SK-N-MC (cell line): ENCODE measurements around the gene KBTBD13.
"Not testable (repeated sequence)": the region's sequence is repeated elsewhere in the genome, so short reads cannot be mapped to it uniquely, and the experiment has no call there.

Experiments
- DNase-seq: peaks from one replicate; pipeline ENCODE4 v3.0.0-alpha.2; 2011; ENCODE audit warnings: low read depth, low spot score
- H3K27ac ChIP-seq: fragments of 200-600 bp; sonication (generic); 2 replicates; pipeline ENCODE4 v1.5.1; 2016; ENCODE audit warnings: mixed run types
- H3K36me3 ChIP-seq: fragments of 200-600 bp; sonication (generic); 2 replicates; pipeline ENCODE4 v1.6.1; 2017; ENCODE audit warnings: antibody characterized with exemption, low read length, mixed read lengths; ENCODE audit not compliant: insufficient read depth
- H3K4me3 ChIP-seq: fragments of 200-600 bp; sonication (generic); 2 replicates; pipeline ENCODE4 v1.5.1; 2016
- H3K9ac ChIP-seq: fragments of 200-600 bp; sonication (generic); 2 replicates; pipeline ENCODE4 v1.8.0; 2017; ENCODE audit warnings: mixed run types, mixed read lengths; ENCODE audit not compliant: insufficient read length
- H3K9me3 ChIP-seq: fragments of 200-600 bp; sonication (generic); 2 replicates; pipeline ENCODE4 v1.6.1; 2017; ENCODE audit warnings: low read depth, mild to moderate bottlenecking, antibody characterized with exemption, low read length, moderate library complexity, mixed read lengths
- EZH2 ChIP-seq: fragments of 200-600 bp; sonication (generic); IDR thresholded peaks from one replicate; pipeline ENCODE4 v1.6.1; 2017; ENCODE audit warnings: antibody characterized with exemption
- FOXP2 ChIP-seq: optimal IDR thresholded peaks from 2 replicates; pipeline ENCODE3; 2011; ENCODE audit warnings: mild to moderate bottlenecking, moderate library complexity; ENCODE audit not compliant: insufficient read depth; ENCODE audit errors: extremely low read length, control extremely low read depth
- POLR2AphosphoS5 ChIP-seq: IDR thresholded peaks from 2 replicates; pipeline ENCODE4 v1.6.1; 2012; ENCODE audit warnings: mild to moderate bottlenecking, low read depth, low read length, borderline replicate concordance

The KBTBD13 gene

GRCh38 chr15:65071381-65071811 is 5.2 kb upstream of the KBTBD13 start:
- H3K9me3 ChIP-seq = no peaks in the 10 kb centered on the region
- no peaks in the 10 kb centered on the region for H3K36me3 ChIP-seq
- TF ChIP-seq EZH2 = no peak
- no peak for TF ChIP-seq FOXP2
- no peak for TF ChIP-seq POLR2AphosphoS5
- no peak overlapping the region for H3K4me3 ChIP-seq
- DNase-seq = no peak
- H3K9ac ChIP-seq = no peak overlapping the region
- no peak overlapping the region for H3K27ac ChIP-seq

- no peak for DNase-seq
- no peaks in the 10 kb centered on the region for H3K36me3 ChIP-seq
- no peaks in the 10 kb centered on the region for H3K9me3 ChIP-seq
- TF ChIP-seq POLR2AphosphoS5 = no peak
- TF ChIP-seq EZH2 = no peak
- no peak for TF ChIP-seq FOXP2
- H3K9ac ChIP-seq = no peak overlapping the region
- H3K4me3 ChIP-seq = no peak overlapping the region
- no peak overlapping the region for H3K27ac ChIP-seq
Observed at GRCh38 chr15:65072027-65072426, 4.5 kb upstream of the KBTBD13 start.

GRCh38 chr15:65072617-65073016 is 3.9 kb upstream of the KBTBD13 start:
- no peak for DNase-seq
- Histone ChIP-seq H3K27ac (no peak overlapping the region), H3K9me3 (no peaks in the 10 kb centered on the region), H3K36me3 (no peaks in the 10 kb centered on the region), H3K4me3 (no peak overlapping the region), H3K9ac (no peak overlapping the region)
- TF ChIP-seq EZH2 (no peak), POLR2AphosphoS5 (no peak), FOXP2 (no peak)

- H3K9ac ChIP-seq, H3K27ac ChIP-seq, H3K4me3 ChIP-seq, H3K36me3 ChIP-seq, DNase-seq, H3K9me3 ChIP-seq: not testable (repeated sequence)
Observed at GRCh38 chr15:65074946-65075345, 1.6 kb upstream of the KBTBD13 start.

GRCh38 chr15:65075607-65076395 is 745 bp upstream of the KBTBD13 start:
- H3K4me3 ChIP-seq, H3K27ac ChIP-seq, DNase-seq, H3K36me3 ChIP-seq, H3K9me3 ChIP-seq, H3K9ac ChIP-seq: not testable (repeated sequence)

- no peak for DNase-seq
- Histone ChIP-seq H3K9me3 (no peaks in the 10 kb centered on the region), H3K4me3 (no peak overlapping the region), H3K9ac (no peak overlapping the region), H3K36me3 (no peaks in the 10 kb centered on the region), H3K27ac (no peak overlapping the region)
- TF ChIP-seq POLR2AphosphoS5 = no peak
- no peak for TF ChIP-seq FOXP2
- TF ChIP-seq EZH2 = no peak
Observed at GRCh38 chr15:65077291-65077980, 890 bp downstream of the KBTBD13 start.

GRCh38 chr15:65077981-65078352 is 1.4 kb downstream of the KBTBD13 start:
- no peak overlapping the region for H3K27ac ChIP-seq
- no peaks in the 10 kb centered on the region for H3K9me3 ChIP-seq
- H3K4me3 ChIP-seq = no peak overlapping the region
- no peaks in the 10 kb centered on the region for H3K36me3 ChIP-seq
- TF ChIP-seq FOXP2 = no peak
- TF ChIP-seq POLR2AphosphoS5 = no peak
- no peak for TF ChIP-seq EZH2
- no peak for DNase-seq
- no peak overlapping the region for H3K9ac ChIP-seq

- H3K9me3 ChIP-seq = no peaks in the 10 kb centered on the region
- no peak for TF ChIP-seq POLR2AphosphoS5
- TF ChIP-seq FOXP2 = no peak
- no peak for TF ChIP-seq EZH2
- no peak overlapping the region for H3K4me3 ChIP-seq
- H3K27ac ChIP-seq = no peak overlapping the region
- H3K36me3 ChIP-seq = no peaks in the 10 kb centered on the region
- no peak for DNase-seq
- H3K9ac ChIP-seq = no peak overlapping the region
Observed at GRCh38 chr15:65079580-65079979, 3.0 kb downstream of the KBTBD13 start.

DNA sequence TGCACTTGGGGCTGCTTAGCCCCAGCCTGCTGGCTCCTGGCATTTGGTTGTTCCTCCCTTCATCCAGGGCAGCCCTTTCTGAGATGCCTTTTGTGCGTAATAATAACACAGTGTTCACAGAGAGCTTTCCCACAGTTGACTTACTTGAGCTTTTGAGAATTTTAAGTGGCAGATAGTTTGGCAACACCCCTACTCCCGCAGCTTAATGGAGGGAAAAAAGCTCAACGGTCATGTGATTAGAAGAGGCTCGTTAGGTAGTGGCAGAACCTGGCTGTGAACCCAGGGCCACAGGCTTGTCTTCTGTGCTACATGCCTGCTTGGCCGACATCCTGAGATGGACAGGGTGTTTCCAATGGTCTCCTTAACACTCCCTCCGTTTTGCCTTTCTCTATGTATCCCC is 4.7 kb downstream of the KBTBD13 start:
- H3K9me3 ChIP-seq = no peaks in the 10 kb centered on the region
- H3K4me3 ChIP-seq = no peak overlapping the region
- no peak overlapping the region for H3K27ac ChIP-seq
- H3K9ac ChIP-seq = no peak overlapping the region
- DNase-seq = no peak
- no peaks in the 10 kb centered on the region for H3K36me3 ChIP-seq
- TF ChIP-seq FOXP2 (no peak), EZH2 (no peak), POLR2AphosphoS5 (no peak)
